ENCODE data around the gene ZNF605. TPM values are rescaled to one million over a fixed set of nuclear protein-coding genes. Genes with fewer than 3 reads are reported as not detected.
"Not testable (repeated sequence)": the region's sequence is repeated elsewhere in the genome, so short reads cannot be mapped to it uniquely, and the experiment has no call there.

The ZNF605 gene
- total RNA-seq, result 27.7 TPM
- polyA plus RNA-seq, result 4.4 TPM

- peaks cover 2% of the 10 kb centered on the region for H3K36me3 ChIP-seq (ENCODE audit: insufficient read depth)
- H3K4me3 ChIP-seq (ENCODE audit: low read depth, low read length), result peak within 1 kb of the TSS; percentile 88
- H3K27ac ChIP-seq (ENCODE audit: low read depth), result peak within 1 kb of the TSS; percentile 90
- H3K4me1 ChIP-seq (ENCODE audit: insufficient read depth), result no peaks in the 10 kb centered on the region
- peak; percentile 75 for DNase-seq (ENCODE audit: extremely low spot score)
- 1% methylated on average over 67 of the region's 67 CpGs for WGBS
These were observed at the start of gene ZNF605 for GRCh38 chr12:132956011-132956788. TSS of gene ZNF605 (minus strand) at chr12:132956306. CDS start at chr12:132945635, 10,671 bp downstream.

- Histone ChIP-seq H3K4me3 (ENCODE audit: low read depth, low read length) (no peak overlapping the region), H3K4me1 (ENCODE audit: insufficient read depth) (no peaks in the 10 kb centered on the region), H3K27ac (ENCODE audit: low read depth) (no peak overlapping the region), H3K36me3 (ENCODE audit: insufficient read depth) (peaks cover 2% of the 10 kb centered on the region)
- WGBS, result 48% methylated on average over 1 of the region's 1 CpG
- no peak for DNase-seq (ENCODE audit: extremely low spot score)
These were observed 42.6 kb upstream of the ZNF605 start for GRCh38 chr12:132998741-132999140.

GRCh38 chr12:132986885-132987225, 30.7 kb upstream of the ZNF605 start:
- no peak for DNase-seq (ENCODE audit: extremely low spot score)
- H3K4me3 ChIP-seq (ENCODE audit: low read depth, low read length), result peak overlapping the region; percentile 86
- WGBS, result 3% methylated on average over 11 of the region's 11 CpGs
- H3K27ac ChIP-seq (ENCODE audit: low read depth), result no peak overlapping the region
- H3K36me3 ChIP-seq (ENCODE audit: insufficient read depth), result no peaks in the 10 kb centered on the region
- no peaks in the 10 kb centered on the region for H3K4me1 ChIP-seq (ENCODE audit: insufficient read depth)

- DNase-seq (ENCODE audit: extremely low spot score), result peak; percentile 87
- under 1% methylated on average over 76 of the region's 76 CpGs for WGBS
These were observed 30.1 kb upstream of the ZNF605 start, which contains the start of gene ZNF26 for GRCh38 chr12:132986001-132986884. TSS of gene ZNF26 (plus strand) at chr12:132986367. CDS start at chr12:132986841, 474 bp downstream.

GRCh38 chr12:132976870-132977269, 20.8 kb upstream of the ZNF605 start:
- H3K4me3 ChIP-seq (ENCODE audit: low read depth, low read length); H3K4me1 ChIP-seq (ENCODE audit: insufficient read depth); H3K27ac ChIP-seq (ENCODE audit: low read depth); DNase-seq (ENCODE audit: extremely low spot score); H3K36me3 ChIP-seq (ENCODE audit: insufficient read depth): not testable (repeated sequence)
- WGBS, result 39% methylated on average over 13 of the region's 13 CpGs

More at GRCh38 chr12:132986001-132986884, 30.1 kb upstream of the ZNF605 start, which contains the start of gene ZNF26:
- H3K27ac ChIP-seq (ENCODE audit: low read depth), result peak within 1 kb of the TSS; percentile 91
- H3K4me3 ChIP-seq (ENCODE audit: low read depth, low read length), result peak within 1 kb of the TSS; percentile 86
- H3K4me1 ChIP-seq (ENCODE audit: insufficient read depth), result no peaks in the 10 kb centered on the region
- no peaks in the 10 kb centered on the region for H3K36me3 ChIP-seq (ENCODE audit: insufficient read depth)

GRCh38 chr12:132972374-132972773, 16.3 kb upstream of the ZNF605 start:
- Histone ChIP-seq H3K36me3 (ENCODE audit: insufficient read depth) (no peaks in the 10 kb centered on the region), H3K27ac (ENCODE audit: low read depth) (no peak overlapping the region), H3K4me1 (ENCODE audit: insufficient read depth) (no peaks in the 10 kb centered on the region), H3K4me3 (ENCODE audit: low read depth, low read length) (no peak overlapping the region)
- WGBS, result 78% methylated on average over 1 of the region's 1 CpG
- no peak for DNase-seq (ENCODE audit: extremely low spot score)

GRCh38 chr12:132967736-132968135, 11.6 kb upstream of the ZNF605 start:
- Histone ChIP-seq H3K4me3 (ENCODE audit: low read depth, low read length) (no peak overlapping the region), H3K27ac (ENCODE audit: low read depth) (no peak overlapping the region), H3K36me3 (ENCODE audit: insufficient read depth) (no peaks in the 10 kb centered on the region), H3K4me1 (ENCODE audit: insufficient read depth) (no peaks in the 10 kb centered on the region)
- WGBS, result 93% methylated on average over 21 of the region's 21 CpGs
- DNase-seq (ENCODE audit: extremely low spot score), result no peak

GRCh38 chr12:132966676-132967415, 10.7 kb upstream of the ZNF605 start:
- Histone ChIP-seq H3K4me1 (ENCODE audit: insufficient read depth) (no peaks in the 10 kb centered on the region), H3K36me3 (ENCODE audit: insufficient read depth) (no peaks in the 10 kb centered on the region), H3K27ac (ENCODE audit: low read depth) (no peak overlapping the region), H3K4me3 (ENCODE audit: low read depth, low read length) (no peak overlapping the region)
- DNase-seq (ENCODE audit: extremely low spot score), result no peak
- WGBS, result 95% methylated on average over 12 of the region's 12 CpGs

GRCh38 chr12:132965796-132966195, 9.7 kb upstream of the ZNF605 start:
- H3K4me1 ChIP-seq (ENCODE audit: insufficient read depth), result no peaks in the 10 kb centered on the region
- H3K27ac ChIP-seq (ENCODE audit: low read depth), result no peak overlapping the region
- H3K4me3 ChIP-seq (ENCODE audit: low read depth, low read length), result no peak overlapping the region
- 94% methylated on average over 12 of the region's 12 CpGs for WGBS
- DNase-seq (ENCODE audit: extremely low spot score), result no peak
- H3K36me3 ChIP-seq (ENCODE audit: insufficient read depth), result no peaks in the 10 kb centered on the region

GRCh38 chr12:132963947-132964346, 7.8 kb upstream of the ZNF605 start:
- H3K36me3 ChIP-seq (ENCODE audit: insufficient read depth); DNase-seq (ENCODE audit: extremely low spot score); H3K27ac ChIP-seq (ENCODE audit: low read depth); H3K4me3 ChIP-seq (ENCODE audit: low read depth, low read length); H3K4me1 ChIP-seq (ENCODE audit: insufficient read depth): not testable (repeated sequence)
- 44% methylated on average over 10 of the region's 10 CpGs for WGBS

- not testable (repeated sequence) for H3K36me3 ChIP-seq (ENCODE audit: insufficient read depth); DNase-seq (ENCODE audit: extremely low spot score); H3K27ac ChIP-seq (ENCODE audit: low read depth); H3K4me3 ChIP-seq (ENCODE audit: low read depth, low read length); H3K4me1 ChIP-seq (ENCODE audit: insufficient read depth)
- WGBS, result 99% methylated on average over 14 of the region's 14 CpGs
These were observed 5.7 kb upstream of the ZNF605 start for GRCh38 chr12:132961790-132962189.

- 6% methylated on average over 39 of the region's 39 CpGs for WGBS
- DNase-seq (ENCODE audit: extremely low spot score), result peak; percentile 10
- Histone ChIP-seq H3K4me3 (ENCODE audit: low read depth, low read length) (peak overlapping the region; percentile 88), H3K27ac (ENCODE audit: low read depth) (peak overlapping the region; percentile 90), H3K4me1 (ENCODE audit: insufficient read depth) (no peaks in the 10 kb centered on the region), H3K36me3 (ENCODE audit: insufficient read depth) (peaks cover 2% of the 10 kb centered on the region)
These were observed 754 bp downstream of the ZNF605 start for GRCh38 chr12:132955094-132956010.

All from urinary bladder (tissue), 4 donors.